HEK293 (cell line): ENCODE measurements around the gene CDC20.

Experiments
- CTCF ChIA-PET: fragments of 350-600 bp; formaldehyde crosslinking; extraction: SDS; loops from one replicate; lab custom pipeline; 2021; ENCODE audit warnings: antibody characterized with exemption; lab: Yijun Ruan, JAX
- POLR2A ChIA-PET: fragments of 300-600 bp; formaldehyde crosslinking; extraction: SDS; loops from one replicate; lab custom pipeline; 2020; ENCODE audit warnings: antibody characterized with exemption, inconsistent platforms; lab: Yijun Ruan, JAX
- H3K27ac ChIP-seq: fragments of 200-500 bp; sonication (Bioruptor generic); 2 replicates; pipeline ENCODE4 v1.5.1; 2014; ENCODE audit warnings: low read depth, low read length, control low read depth, inconsistent platforms; ENCODE audit errors: extremely low read depth
- H3K36me3 ChIP-seq, 2 experiments: fragments of 200-500 bp in 1 of 2; sonication (Bioruptor generic) in 1 of 2; 1 replicate in 1 of 2; 2 replicates in 1 of 2; pipeline ENCODE4 v1.5.1; 2014 to 2017; ENCODE audit warnings: inconsistent platforms in 2 of 2, low read length in 2 of 2; ENCODE audit not compliant: control insufficient read depth in 2 of 2, insufficient read depth in 1 of 2
- H3K4me1 ChIP-seq: fragments of 200-500 bp; sonication (Bioruptor generic); 2 replicates; pipeline ENCODE4 v1.5.1; 2014; ENCODE audit warnings: mild to moderate bottlenecking, low read length, inconsistent platforms; ENCODE audit not compliant: control insufficient read depth, insufficient read depth
- H3K4me3 ChIP-seq: 2 replicates; pipeline ENCODE4 v1.5.1; 2011; ENCODE audit warnings: low read depth, mild to moderate bottlenecking, control low read depth, low read length, moderate library complexity
- H3K9me3 ChIP-seq: fragments of 200-500 bp; sonication (Bioruptor generic); 2 replicates; pipeline ENCODE4 v1.5.1; 2014; ENCODE audit warnings: low read depth, low read length, inconsistent platforms; ENCODE audit not compliant: control insufficient read depth, insufficient read depth
- BCL11B ChIP-seq: fragments of 450-650 bp; formaldehyde crosslinking; IDR thresholded peaks from 2 replicates; pipeline ENCODE4 v1.5.1; 2016; ENCODE audit warnings: low read depth, missing biosample characterization, missing genetic modification characterization
- HOXA7 ChIP-seq: sonication (generic); formaldehyde crosslinking; IDR thresholded peaks from 2 replicates; pipeline ENCODE4 v1.8.1; 2022; ENCODE audit warnings: missing genetic modification reagents, borderline replicate concordance
- KLF1 ChIP-seq: fragments of 450-650 bp; formaldehyde crosslinking; IDR thresholded peaks from 2 replicates; pipeline ENCODE4 v1.5.1; 2016; ENCODE audit warnings: missing biosample characterization, missing genetic modification characterization
- KLF10 ChIP-seq: fragments of 450-650 bp; IDR thresholded peaks from 2 replicates; pipeline ENCODE4 v1.5.1; 2018; ENCODE audit warnings: missing biosample characterization, mild to moderate bottlenecking, missing genetic modification characterization
- OVOL3 ChIP-seq: fragments of 450-650 bp; formaldehyde crosslinking; IDR thresholded peaks from 2 replicates; pipeline ENCODE4 v1.5.1; 2016; ENCODE audit warnings: missing biosample characterization, missing genetic modification characterization
- SCRT2 ChIP-seq: fragments of 450-650 bp; formaldehyde crosslinking; IDR thresholded peaks from 2 replicates; pipeline ENCODE4 v1.5.1; 2016; ENCODE audit warnings: missing biosample characterization, missing genetic modification characterization
- SP3 ChIP-seq: fragments of 450-650 bp; formaldehyde crosslinking; IDR thresholded peaks from 2 replicates; pipeline ENCODE4 v1.5.1; 2016; ENCODE audit warnings: missing biosample characterization, missing genetic modification characterization
- ZFP69B ChIP-seq: fragments of 450-650 bp; formaldehyde crosslinking; IDR thresholded peaks from 2 replicates; pipeline ENCODE4 v1.5.1; 2016; ENCODE audit warnings: missing biosample characterization, missing genetic modification characterization
- ZNF157 ChIP-seq: fragments of 450-650 bp; formaldehyde crosslinking; IDR thresholded peaks from 2 replicates; pipeline ENCODE4 v1.5.1; 2016; ENCODE audit warnings: missing biosample characterization, missing genetic modification characterization
- ZNF169 ChIP-seq: fragments of 450-650 bp; formaldehyde crosslinking; IDR thresholded peaks from 2 replicates; pipeline ENCODE4 v1.5.1; 2016; ENCODE audit warnings: missing biosample characterization, missing genetic modification characterization
- ZNF184 ChIP-seq: fragments of 450-650 bp; IDR thresholded peaks from 2 replicates; pipeline ENCODE4 v1.5.1; 2018; ENCODE audit warnings: missing biosample characterization, mild to moderate bottlenecking, missing genetic modification characterization
- ZNF214 ChIP-seq: fragments of 450-650 bp; formaldehyde crosslinking; IDR thresholded peaks from 2 replicates; pipeline ENCODE4 v1.5.1; 2017; ENCODE audit warnings: missing biosample characterization, mild to moderate bottlenecking, missing genetic modification characterization, borderline replicate concordance
- ZNF23 ChIP-seq: fragments of 450-650 bp; formaldehyde crosslinking; IDR thresholded peaks from 2 replicates; pipeline ENCODE4 v1.5.1; 2016; ENCODE audit warnings: missing biosample characterization, missing genetic modification characterization, borderline replicate concordance
- ZNF239 ChIP-seq: fragments of 450-650 bp; formaldehyde crosslinking; IDR thresholded peaks from 2 replicates; pipeline ENCODE4 v1.5.1; 2016; ENCODE audit warnings: missing biosample characterization, missing genetic modification characterization
- ZNF248 ChIP-seq: fragments of 450-650 bp; formaldehyde crosslinking; IDR thresholded peaks from 2 replicates; pipeline ENCODE4 v1.5.1; 2017; ENCODE audit warnings: missing biosample characterization, missing genetic modification characterization
- ZNF274 ChIP-seq, 2 experiments: fragments of 200-500 bp in 1 of 2; fragments of 450-650 bp in 1 of 2; sonication (Bioruptor generic) in 1 of 2; formaldehyde crosslinking in 1 of 2; IDR thresholded peaks; 2 replicates each; pipeline versions ENCODE4 v1.5.1 to v1.6.1; 2014 to 2016; ENCODE audit warnings: borderline replicate concordance in 1 of 2, inconsistent platforms in 1 of 2, low read length in 1 of 2, missing biosample characterization in 1 of 2, missing genetic modification characterization in 1 of 2
- ZNF302 ChIP-seq: fragments of 450-650 bp; formaldehyde crosslinking; IDR thresholded peaks from 2 replicates; pipeline ENCODE4 v1.5.1; 2016; ENCODE audit warnings: missing biosample characterization, missing genetic modification characterization, low read depth
- ZNF324 ChIP-seq: fragments of 450-650 bp; formaldehyde crosslinking; IDR thresholded peaks from 2 replicates; pipeline ENCODE4 v1.5.1; 2016; ENCODE audit warnings: missing biosample characterization, missing genetic modification characterization
- ZNF335 ChIP-seq: fragments of 450-650 bp; formaldehyde crosslinking; conservative IDR thresholded peaks from 2 replicates; pipeline ENCODE4 v1.5.1; 2016; ENCODE audit warnings: missing biosample characterization, missing genetic modification characterization
- ZNF404 ChIP-seq: fragments of 450-650 bp; formaldehyde crosslinking; IDR thresholded peaks from 2 replicates; pipeline ENCODE4 v1.5.1; 2017; ENCODE audit warnings: missing biosample characterization, missing genetic modification characterization
- ZNF501 ChIP-seq: fragments of 450-650 bp; formaldehyde crosslinking; IDR thresholded peaks from 2 replicates; pipeline ENCODE4 v1.5.1; 2016; ENCODE audit warnings: missing biosample characterization, missing genetic modification characterization
- ZNF544 ChIP-seq: fragments of 450-650 bp; formaldehyde crosslinking; IDR thresholded peaks from 2 replicates; pipeline ENCODE4 v1.5.0; 2017; ENCODE audit warnings: missing biosample characterization, missing genetic modification characterization
- ZNF585B ChIP-seq: fragments of 450-650 bp; formaldehyde crosslinking; IDR thresholded peaks from 2 replicates; pipeline ENCODE4 v1.5.1; 2016; ENCODE audit warnings: missing biosample characterization, missing genetic modification characterization
- ZNF623 ChIP-seq: fragments of 450-650 bp; formaldehyde crosslinking; IDR thresholded peaks from 2 replicates; pipeline ENCODE4 v1.5.1; 2016; ENCODE audit warnings: missing biosample characterization, missing genetic modification characterization
- ZNF624 ChIP-seq: fragments of 450-650 bp; formaldehyde crosslinking; IDR thresholded peaks from 2 replicates; pipeline ENCODE4 v1.5.1; 2017; ENCODE audit warnings: missing biosample characterization, missing genetic modification characterization
- ZNF747 ChIP-seq: fragments of 450-650 bp; formaldehyde crosslinking; IDR thresholded peaks from 2 replicates; pipeline ENCODE4 v1.5.1; 2016; ENCODE audit warnings: missing biosample characterization, missing genetic modification characterization
- ZNF830 ChIP-seq: fragments of 450-650 bp; IDR thresholded peaks from 2 replicates; pipeline ENCODE4 v1.5.0; 2018; ENCODE audit warnings: missing biosample characterization, missing genetic modification characterization, low read depth, mild to moderate bottlenecking, moderate library complexity
- ZSCAN16 ChIP-seq: fragments of 450-650 bp; formaldehyde crosslinking; IDR thresholded peaks from 2 replicates; pipeline ENCODE4 v1.5.1; 2016; ENCODE audit warnings: missing biosample characterization, missing genetic modification characterization
- TF ChIP-seq, protein P1 (sequence below): fragments of 450-650 bp; formaldehyde crosslinking; IDR thresholded peaks from 2 replicates; pipeline ENCODE4 v1.5.1; 2017; ENCODE audit warnings: missing biosample characterization, missing genetic modification characterization
- TF ChIP-seq, protein P2 (sequence below): fragments of 450-650 bp; formaldehyde crosslinking; IDR thresholded peaks from 2 replicates; pipeline ENCODE4 v1.5.1; 2016; ENCODE audit warnings: missing biosample characterization, missing genetic modification characterization
- TF ChIP-seq, protein P3 (sequence below): fragments of 450-650 bp; formaldehyde crosslinking; IDR thresholded peaks from 2 replicates; pipeline ENCODE4 v1.5.1; 2017; ENCODE audit warnings: missing biosample characterization, missing genetic modification characterization

CDC20 gene

DNA sequence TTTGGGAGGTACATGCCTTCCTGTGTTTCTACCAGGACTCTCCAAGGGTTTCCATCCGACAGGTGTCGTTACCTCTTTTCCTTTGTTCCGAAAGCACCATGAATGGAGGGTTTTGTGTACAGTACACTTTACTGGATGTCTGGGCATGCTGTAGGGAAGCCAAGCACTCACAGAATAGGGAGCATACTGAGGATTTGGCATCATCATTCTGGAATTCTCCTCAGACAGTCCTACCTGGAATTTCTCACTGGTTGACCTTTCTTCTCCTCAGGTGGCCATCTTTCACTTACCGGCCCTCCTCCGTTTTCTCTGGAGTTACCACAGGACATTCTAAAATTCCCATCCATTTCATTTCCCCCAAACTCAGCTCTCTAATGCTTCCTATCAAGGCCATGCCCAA, 27.1 kb upstream of the CDC20 start (continued):
- TF ChIP-seq ZNF302 (no peak), ZNF830 (tag by site-specific recombination) (no peak), ZNF184 (tag by site-specific recombination) (no peak), ZNF324 (tag by site-specific recombination) (no peak), ZNF157 (no peak)

DNA sequence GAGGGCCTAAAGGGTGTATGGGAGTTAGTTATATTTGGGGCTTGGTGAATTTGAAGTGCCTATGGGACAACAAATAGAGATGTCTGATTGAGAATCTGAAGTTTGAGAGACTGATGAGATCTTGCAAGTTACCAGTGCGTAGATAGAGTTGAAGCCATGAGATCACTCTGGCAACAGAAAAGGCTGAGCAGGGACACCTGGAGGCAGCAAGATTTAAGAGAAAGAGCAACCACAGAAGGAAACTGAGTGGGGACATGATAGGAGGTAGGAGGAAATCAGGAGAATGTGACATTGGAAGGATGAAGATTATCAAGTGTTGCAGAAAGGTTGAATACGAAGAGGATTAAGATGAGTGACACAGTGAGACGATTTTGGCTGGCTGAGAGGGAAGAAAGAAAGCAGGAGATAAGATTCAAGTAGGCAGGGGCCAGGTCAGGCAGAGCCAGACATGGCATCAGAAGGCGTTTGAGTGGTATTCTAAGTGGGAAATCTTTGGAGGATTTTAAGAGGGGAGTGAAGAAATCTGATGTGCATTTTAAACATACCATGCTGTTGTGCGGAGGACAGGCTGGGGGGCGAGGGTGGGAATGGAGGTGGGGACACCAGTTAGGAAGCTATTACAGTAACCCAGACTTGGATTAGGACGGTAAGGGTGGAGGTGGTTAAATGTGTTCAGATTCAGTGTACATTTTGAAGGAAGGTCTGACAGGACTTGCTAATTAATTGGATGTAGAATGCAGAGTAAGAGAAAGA, 24.2 kb upstream of the CDC20 start:
- POLR2A ChIA-PET = interaction anchor here (0.6 kb wide), 1 partner anchor 162 kb away, joined by 3 read pairs; the partner anchor contains the start of genes CFAP57 and EBNA1BP2
- CTCF ChIA-PET = no interaction called here
- H3K4me3 ChIP-seq = no peak overlapping the region

DNA sequence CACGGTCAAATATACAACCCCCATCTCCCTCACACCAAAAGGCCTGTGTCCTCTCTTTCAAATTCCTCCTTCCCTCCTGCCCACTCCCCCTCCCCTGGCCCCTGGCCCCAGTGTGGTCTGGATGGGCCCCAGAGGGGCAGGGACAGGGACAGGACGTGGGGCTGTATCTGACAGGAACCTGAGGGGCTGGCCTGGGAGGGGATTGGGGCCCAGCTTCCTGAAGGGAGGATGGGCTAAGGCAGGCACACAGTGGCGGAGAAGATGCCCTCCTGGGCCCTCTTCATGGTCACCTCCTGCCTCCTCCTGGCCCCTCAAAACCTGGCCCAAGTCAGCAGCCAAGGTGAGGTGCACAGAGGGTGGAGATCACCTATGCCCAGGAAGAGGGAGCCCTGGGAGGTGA, 21.2 kb upstream of the CDC20 start, which contains the start of gene MPL:
Gene MPL (plus strand): TSS at position 231 of the 400 bp plus-strand sequence. CDS start 31 bp downstream, at position 262.
- Histone ChIP-seq H3K36me3 (no peaks in the 10 kb centered on the region), H3K27ac (no peak within 1 kb of the TSS), H3K4me1 (no peaks in the 10 kb centered on the region), H3K4me3 (no peak within 1 kb of the TSS), H3K9me3 (no peaks in the 10 kb centered on the region)
- CTCF ChIA-PET = interaction anchor here (0.6 kb wide), 1 partner anchor 77 kb away, joined by 3 read pairs; no protein-coding TSS in a partner anchor
- POLR2A ChIA-PET = no interaction called here
- no peak for TF ChIP-seq ZSCAN16
- TF ChIP-seq SP3 = no peak
- TF ChIP-seq ZNF623 = no peak
- TF ChIP-seq ZNF169 (tag by site-specific recombination) = no peak
- TF ChIP-seq ZNF302 = no peak
- no peak for TF ChIP-seq KLF10 (tag by site-specific recombination)
- no peak for TF ChIP-seq BCL11B (tag by site-specific recombination)
- no peak for TF ChIP-seq ZNF214
- TF ChIP-seq ZNF335 (tag by site-specific recombination) = no peak
- no peak for TF ChIP-seq ZNF248
- no peak for TF ChIP-seq ZNF274 (IDR thresholded peaks at IDR 0.05; ENCODE audit: low read length)
- TF ChIP-seq ZNF274 (tag by site-specific recombination; IDR thresholded peaks at IDR 0.05; ENCODE audit: borderline replicate concordance) = no peak
- TF ChIP-seq HOXA7 (CRISPR knock-in tag) = no peak
- TF ChIP-seq ZNF585B = no peak
- TF ChIP-seq ZNF404 = no peak
- TF ChIP-seq KLF1 (tag by site-specific recombination) = no peak
- TF ChIP-seq ZNF624 (tag by site-specific recombination) = no peak
- no peak for TF ChIP-seq ZFP69B (tag by site-specific recombination)
- TF ChIP-seq ZNF544 = no peak

More for the DNA sequence above, 24.2 kb upstream of the CDC20 start:
- no peak overlapping the region for H3K27ac ChIP-seq
- no peaks in the 10 kb centered on the region for H3K36me3 ChIP-seq
- no peaks in the 10 kb centered on the region for H3K9me3 ChIP-seq
- H3K4me1 ChIP-seq = no peaks in the 10 kb centered on the region
- no peak for TF ChIP-seq KLF10 (tag by site-specific recombination)
- TF ChIP-seq ZNF23 = no peak
- no peak for TF ChIP-seq ZNF747 (tag by site-specific recombination)
- no peak for TF ChIP-seq SCRT2 (tag by site-specific recombination)
- TF ChIP-seq ZNF623 = no peak
- TF ChIP-seq, protein P1, sequence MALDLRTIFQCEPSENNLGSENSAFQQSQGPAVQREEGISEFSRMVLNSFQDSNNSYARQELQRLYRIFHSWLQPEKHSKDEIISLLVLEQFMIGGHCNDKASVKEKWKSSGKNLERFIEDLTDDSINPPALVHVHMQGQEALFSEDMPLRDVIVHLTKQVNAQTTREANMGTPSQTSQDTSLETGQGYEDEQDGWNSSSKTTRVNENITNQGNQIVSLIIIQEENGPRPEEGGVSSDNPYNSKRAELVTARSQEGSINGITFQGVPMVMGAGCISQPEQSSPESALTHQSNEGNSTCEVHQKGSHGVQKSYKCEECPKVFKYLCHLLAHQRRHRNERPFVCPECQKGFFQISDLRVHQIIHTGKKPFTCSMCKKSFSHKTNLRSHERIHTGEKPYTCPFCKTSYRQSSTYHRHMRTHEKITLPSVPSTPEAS = no peak
- TF ChIP-seq, protein P2, sequence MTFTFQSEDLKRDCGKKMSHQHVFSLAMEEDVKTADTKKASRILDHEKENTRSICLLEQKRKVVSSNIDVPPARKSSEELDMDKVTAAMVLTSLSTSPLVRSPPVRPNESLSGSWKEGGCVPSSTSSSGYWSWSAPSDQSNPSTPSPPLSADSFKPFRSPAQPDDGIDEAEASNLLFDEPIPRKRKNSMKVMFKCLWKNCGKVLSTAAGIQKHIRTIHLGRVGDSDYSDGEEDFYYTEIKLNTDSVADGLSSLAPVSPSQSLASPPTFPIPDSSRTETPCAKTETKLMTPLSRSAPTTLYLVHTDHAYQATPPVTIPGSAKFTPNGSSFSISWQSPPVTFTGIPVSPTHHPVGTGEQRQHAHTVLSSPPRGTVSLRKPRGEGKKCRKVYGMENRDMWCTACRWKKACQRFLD = no peak
- no peak for TF ChIP-seq ZNF404
- TF ChIP-seq, protein P3, sequence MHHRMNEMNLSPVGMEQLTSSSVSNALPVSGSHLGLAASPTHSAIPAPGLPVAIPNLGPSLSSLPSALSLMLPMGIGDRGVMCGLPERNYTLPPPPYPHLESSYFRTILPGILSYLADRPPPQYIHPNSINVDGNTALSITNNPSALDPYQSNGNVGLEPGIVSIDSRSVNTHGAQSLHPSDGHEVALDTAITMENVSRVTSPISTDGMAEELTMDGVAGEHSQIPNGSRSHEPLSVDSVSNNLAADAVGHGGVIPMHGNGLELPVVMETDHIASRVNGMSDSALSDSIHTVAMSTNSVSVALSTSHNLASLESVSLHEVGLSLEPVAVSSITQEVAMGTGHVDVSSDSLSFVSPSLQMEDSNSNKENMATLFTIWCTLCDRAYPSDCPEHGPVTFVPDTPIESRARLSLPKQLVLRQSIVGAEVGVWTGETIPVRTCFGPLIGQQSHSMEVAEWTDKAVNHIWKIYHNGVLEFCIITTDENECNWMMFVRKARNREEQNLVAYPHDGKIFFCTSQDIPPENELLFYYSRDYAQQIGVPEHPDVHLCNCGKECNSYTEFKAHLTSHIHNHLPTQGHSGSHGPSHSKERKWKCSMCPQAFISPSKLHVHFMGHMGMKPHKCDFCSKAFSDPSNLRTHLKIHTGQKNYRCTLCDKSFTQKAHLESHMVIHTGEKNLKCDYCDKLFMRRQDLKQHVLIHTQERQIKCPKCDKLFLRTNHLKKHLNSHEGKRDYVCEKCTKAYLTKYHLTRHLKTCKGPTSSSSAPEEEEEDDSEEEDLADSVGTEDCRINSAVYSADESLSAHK (tag by site-specific recombination) = no peak
- TF ChIP-seq ZNF501 (tag by site-specific recombination) = no peak
- TF ChIP-seq ZNF239 (tag by site-specific recombination) = no peak
- TF ChIP-seq OVOL3 (tag by site-specific recombination) = no peak
- no peak for TF ChIP-seq ZNF184 (tag by site-specific recombination)
- TF ChIP-seq, all 188 proteins: peak for 0
